NCI-H146 (cell line): Measurements from ENCODE around the gene OR52N5.

Source experiments
- DNase-seq: peaks from one replicate; lab custom pipeline; 2025; lab: John Stamatoyannopoulos, UW

OR52N5 gene

GRCh38 chr11:5783255-5783654 is at the start of gene OR52N5:
TSS of gene OR52N5 (minus strand) at chr11:5783355. CDS start at chr11:5778634, 4,721 bp downstream.
- DNase-seq: no peak

DNA sequence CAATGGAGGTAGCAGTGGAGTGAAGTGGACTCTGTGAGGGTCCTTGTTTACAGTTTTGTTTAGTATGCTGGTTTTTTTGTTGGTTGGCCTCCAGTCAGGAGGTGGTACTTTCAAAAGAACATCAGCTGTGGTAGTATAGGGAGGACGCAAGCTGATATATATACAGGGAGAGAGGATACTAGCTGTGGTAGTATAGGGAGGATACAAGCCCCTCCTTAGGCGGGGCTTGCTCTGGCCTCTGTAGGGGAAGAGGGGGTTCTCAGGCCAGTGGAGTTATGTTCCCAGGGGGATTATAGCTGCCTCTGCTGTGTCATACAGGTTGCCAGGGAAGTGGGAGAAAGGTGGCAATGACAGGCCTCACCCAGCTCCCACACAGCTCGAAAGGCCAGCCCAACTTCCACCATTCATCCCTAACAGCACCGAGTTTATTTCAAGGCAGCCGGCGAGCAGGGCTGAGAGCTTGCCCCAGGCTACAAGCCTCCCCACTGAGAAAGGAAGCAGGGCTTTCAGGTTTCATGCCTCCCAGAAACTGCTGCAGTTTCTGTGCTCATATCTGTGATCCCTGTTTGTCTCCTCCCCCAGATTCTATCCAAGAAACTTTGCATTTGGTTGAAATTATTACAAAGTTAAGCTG is 48.2 kb upstream of the OR52N5 start:
- no peak for DNase-seq

- DNase-seq: no peak
These were observed 35.2 kb upstream of the OR52N5 start for GRCh38 chr11:5818245-5818886.

GRCh38 chr11:5815534-5815933 is 32.4 kb upstream of the OR52N5 start:
- no peak for DNase-seq

GRCh38 chr11:5809905-5810795 is 27.0 kb upstream of the OR52N5 start:
- DNase-seq: no peak

- DNase-seq: no peak
These were observed 26.0 kb upstream of the OR52N5 start for GRCh38 chr11:5809122-5809519.

- peak; percentile 43 for DNase-seq
These were observed 25.5 kb upstream of the OR52N5 start, which contains the start of gene OR52N2 for GRCh38 chr11:5808500-5809121. TSS of gene OR52N2 (plus strand) at chr11:5808924. CDS start at chr11:5820336, 11,412 bp downstream.

GRCh38 chr11:5807580-5807979 is 24.4 kb upstream of the OR52N5 start:
- DNase-seq: no peak

- no peak for DNase-seq
These were observed 20.8 kb upstream of the OR52N5 start for GRCh38 chr11:5803982-5804381.

DNA sequence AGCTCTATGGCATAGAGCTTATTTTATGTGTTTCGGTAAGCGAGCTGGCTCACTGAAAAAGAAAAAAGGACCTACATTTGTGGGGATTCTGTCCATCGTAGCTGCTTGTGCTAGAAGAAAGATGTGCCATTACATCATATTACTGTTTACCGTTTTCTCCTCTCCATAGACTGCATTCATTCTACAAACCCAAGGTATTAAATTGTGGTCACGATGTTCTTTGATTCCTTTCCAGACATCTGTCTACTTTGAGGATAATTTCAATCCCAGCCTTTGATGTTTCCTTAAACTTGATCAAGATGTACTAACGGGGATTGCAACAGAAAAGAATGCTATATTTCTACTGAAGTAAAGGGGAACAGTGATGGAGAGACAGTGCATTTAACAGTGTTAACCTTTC is 13.4 kb upstream of the OR52N5 start:
- DNase-seq: no peak

DNA sequence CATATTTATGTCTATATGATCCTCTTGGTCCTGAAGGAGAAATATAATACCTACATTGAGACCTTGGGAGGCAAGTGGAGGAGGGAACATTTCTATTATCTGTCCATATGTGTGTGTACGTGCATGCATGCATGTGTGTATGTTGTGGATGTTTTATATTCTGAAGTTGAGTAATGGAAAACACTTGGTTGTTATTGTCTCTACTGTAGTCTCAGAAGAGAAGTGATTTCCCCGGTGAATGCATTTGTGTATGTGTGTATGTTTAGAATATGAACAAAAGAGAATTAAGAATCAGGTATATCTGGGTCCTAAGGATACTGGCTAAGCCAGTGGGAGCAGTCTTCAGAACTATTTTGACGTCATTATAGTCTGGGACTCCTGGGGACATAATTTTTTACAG is 8.0 kb upstream of the OR52N5 start, which contains the start of gene OR52N1:
Gene OR52N1 (minus strand): TSS at position 101 of the 400 bp plus-strand sequence. CDS start 2,449 bp downstream, outside the sequence.
- no peak for DNase-seq

GRCh38 chr11:5767056-5767455 is 16.1 kb downstream of the OR52N5 start:
- DNase-seq: no peak

DNA sequence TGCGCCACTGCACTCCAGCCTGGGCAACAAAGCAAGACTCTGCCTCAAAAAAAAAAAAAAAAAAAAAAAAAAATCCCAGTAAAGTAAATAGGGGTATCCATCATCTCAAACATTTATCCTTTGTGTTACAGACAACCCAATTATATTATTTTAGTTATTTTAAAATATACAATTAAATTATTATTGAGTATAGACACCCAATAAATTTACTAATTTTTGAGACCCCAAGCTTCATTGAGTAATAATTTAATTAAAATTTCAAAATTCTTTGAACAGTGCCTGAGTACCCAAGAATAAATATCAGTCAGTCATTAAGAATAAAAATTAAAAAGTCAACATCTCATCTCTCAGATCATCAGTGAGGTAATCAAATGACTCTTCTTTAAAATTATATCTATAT is 29.2 kb downstream of the OR52N5 start, which contains the start of gene OR52N4:
Gene OR52N4 (plus strand): TSS at position 301 of the 400 bp plus-strand sequence. CDS start 498 bp downstream, outside the sequence.
- no peak for DNase-seq

DNA sequence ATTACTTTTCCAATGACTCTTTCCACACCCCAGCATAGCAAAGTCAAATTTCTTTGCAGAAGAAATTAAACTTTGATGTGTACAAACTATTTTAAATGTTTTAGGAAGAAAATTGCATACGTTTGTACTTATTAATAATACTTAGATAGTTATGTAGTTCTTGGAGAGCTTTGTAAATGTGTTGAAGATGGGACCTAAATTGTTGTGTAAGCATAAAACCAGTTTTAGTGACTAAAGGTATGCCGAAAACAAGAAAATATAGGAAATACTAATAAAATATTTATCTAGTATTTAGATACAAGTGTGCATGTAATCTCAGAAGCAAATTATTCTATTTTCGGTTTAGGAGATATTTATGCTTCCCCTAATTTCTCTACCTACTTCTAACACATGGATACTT is 33.3 kb downstream of the OR52N5 start:
- DNase-seq: no peak

DNA sequence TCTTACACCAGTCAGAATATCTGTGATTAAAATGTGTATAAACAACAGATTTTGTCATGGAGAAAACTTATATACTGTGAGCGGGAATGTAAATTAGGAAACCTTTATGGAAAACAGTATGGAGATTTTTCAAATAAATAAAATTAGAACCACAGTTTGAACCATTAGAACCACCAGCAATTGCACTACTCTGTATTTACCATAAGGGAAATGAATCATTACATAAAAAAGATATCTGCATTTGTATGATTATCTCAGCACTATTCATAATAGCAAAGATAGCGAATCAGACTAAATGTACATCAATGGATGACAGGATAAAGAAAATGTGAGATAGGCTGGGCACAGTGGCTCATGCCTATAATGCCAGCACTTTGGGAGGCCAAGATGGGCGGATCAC is 36.5 kb downstream of the OR52N5 start:
- DNase-seq: no peak

DNA sequence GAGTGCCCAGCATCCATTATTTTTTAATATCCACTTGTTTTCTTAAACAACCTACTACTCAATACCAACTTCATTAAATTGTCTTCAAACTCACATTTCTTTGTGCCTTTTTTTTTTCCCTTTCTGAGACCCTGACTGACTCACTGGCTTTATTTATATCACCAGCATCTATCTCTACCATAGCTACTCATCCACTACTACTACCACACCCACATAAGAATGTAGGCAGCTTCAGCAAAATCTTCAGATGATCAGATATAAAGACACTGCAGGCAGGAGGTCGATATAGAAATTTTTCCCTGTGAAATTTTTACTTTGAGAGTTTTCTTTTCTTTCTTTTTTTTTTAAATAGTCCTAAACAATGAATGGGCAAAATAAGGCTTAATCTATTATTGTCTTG is 44.7 kb downstream of the OR52N5 start:
- no peak for DNase-seq

DNA sequence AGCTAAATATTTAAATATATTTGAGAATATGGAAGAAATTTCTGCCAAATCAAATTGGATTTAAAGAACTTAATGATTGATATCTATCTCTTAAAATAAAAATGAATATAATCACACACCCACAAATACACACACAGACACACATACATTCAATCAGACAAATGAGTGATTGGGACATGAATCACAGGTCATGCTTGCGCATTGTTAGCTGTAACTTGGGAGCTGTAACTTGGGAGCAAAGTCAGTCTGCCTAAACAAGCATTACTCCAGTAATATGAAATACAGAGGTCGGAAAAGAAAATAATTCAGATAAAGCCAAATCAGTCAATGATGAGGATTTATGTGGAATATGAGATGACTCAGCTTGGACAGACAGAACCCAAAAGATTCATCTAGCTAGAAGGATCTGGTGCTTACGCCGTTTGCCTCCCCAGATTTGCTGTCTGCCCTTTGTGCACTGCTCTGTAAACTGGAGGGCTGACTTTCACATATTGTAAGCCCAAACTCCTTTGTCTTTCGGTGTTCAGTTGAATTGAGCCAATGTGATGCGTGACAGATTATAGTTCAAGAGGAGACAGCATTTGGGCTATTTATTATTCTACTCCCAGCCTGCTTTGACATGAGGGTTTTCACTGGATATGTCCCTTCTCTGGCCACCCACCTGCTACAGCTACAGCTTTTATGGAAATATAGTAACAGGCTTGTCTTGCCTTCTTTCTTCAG is 45.3 kb downstream of the OR52N5 start:
- no peak for DNase-seq

DNA sequence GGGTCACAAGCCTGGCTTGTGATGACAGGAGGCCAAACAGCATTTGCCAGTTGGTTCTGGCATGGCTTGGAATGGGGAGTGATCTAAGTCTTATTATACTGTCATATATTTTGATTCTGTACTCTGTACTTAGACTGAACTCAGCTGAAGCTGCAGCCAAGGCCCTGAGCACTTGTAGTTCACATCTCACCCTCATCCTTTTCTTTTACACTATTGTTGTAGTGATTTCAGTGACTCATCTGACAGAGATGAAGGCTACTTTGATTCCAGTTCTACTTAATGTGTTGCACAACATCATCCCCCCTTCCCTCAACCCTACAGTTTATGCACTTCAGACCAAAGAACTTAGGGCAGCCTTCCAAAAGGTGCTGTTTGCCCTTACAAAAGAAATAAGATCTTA is 46.1 kb downstream of the OR52N5 start:
- DNase-seq: no peak

- no peak for DNase-seq
These were observed 46.8 kb downstream of the OR52N5 start, which contains the start of gene OR56B1 for GRCh38 chr11:5736396-5736795. TSS of gene OR56B1 (plus strand) at chr11:5736448. CDS start at chr11:5736517, 69 bp downstream.

GRCh38 chr11:5727691-5728090 is 55.5 kb downstream of the OR52N5 start:
- DNase-seq: no peak

- no peak for DNase-seq
These were observed 56.8 kb downstream of the OR52N5 start for GRCh38 chr11:5726351-5726750.
